Uterus (tissue), 4 donors: Measurements from ENCODE around the gene KRTAP10-2. TPM values are rescaled to one million over a fixed set of nuclear protein-coding genes. Genes with fewer than 3 reads are reported as not detected.

Experiments used
- DNase-seq, 2 donors: peaks; one replicate each; pipeline ENCODE4 v3.0.0-alpha.2; 2019 to 2020
- H3K27ac ChIP-seq, 2 donors: fragments of 200-600 bp; sonication (generic); 1 replicate in 1 of 2; 2 replicates in 1 of 2; pipeline ENCODE4 v1.5.1; 2016 to 2018
- H3K27me3 ChIP-seq, 2 donors: fragments of 200-600 bp; sonication (generic); one replicate each; pipeline ENCODE4 v1.5.1; 2018 to 2019; ENCODE audit warnings: control low read depth in 1 of 2
- H3K36me3 ChIP-seq, 2 donors: fragments of 200-600 bp; sonication (generic); one replicate each; pipeline ENCODE4 v1.5.1; 2019; ENCODE audit warnings: control low read depth in 1 of 2
- H3K4me1 ChIP-seq, 2 donors: fragments of 200-600 bp; sonication (generic); one replicate each; pipeline ENCODE4 v1.5.1; 2018 to 2019; ENCODE audit warnings: control low read depth in 1 of 2
- H3K4me3 ChIP-seq, 2 donors: fragments of 200-600 bp; sonication (generic); 1 replicate in 1 of 2; 2 replicates in 1 of 2; pipeline ENCODE4 v1.5.1; 2018 to 2019; ENCODE audit warnings: mild to moderate bottlenecking in 1 of 2
- H3K9me3 ChIP-seq, 2 donors: fragments of 200-600 bp; sonication (generic); one replicate each; pipeline ENCODE4 v1.5.1; 2019; ENCODE audit warnings: control low read depth in 1 of 2
- CTCF ChIP-seq, 4 experiments: fragments of 200-600 bp in 2 of 4; fragments of 450-650 bp in 2 of 4; sonication (generic) in 2 of 4; IDR thresholded peaks; one replicate each; pipeline ENCODE4 v1.5.1; 2016 to 2019; ENCODE audit warnings: antibody characterized with exemption in 4 of 4, mild to moderate bottlenecking in 2 of 4, moderate library complexity in 1 of 4
- POLR2A ChIP-seq, 2 donors: fragments of 450-650 bp; IDR thresholded peaks; one replicate each; pipeline ENCODE4 v1.6.1; 2016; ENCODE audit warnings: antibody characterized with exemption in 2 of 2, mild to moderate bottlenecking in 1 of 2, moderate library complexity in 1 of 2
- intact Hi-C: fragments of 100-400 bp; cut with DNase I; formaldehyde crosslinking; loops from one replicate; pipeline ENCODE4 v1.15.1; 2023; ENCODE audit warnings: low total_unique reads
- total RNA-seq, 4 donors: library from RNA; depleted of rRNA in 3 of 4; stranded (reverse); fragments of >200 nt in 3 of 4; gene quantifications; one replicate each; pipeline versions ENCODE4 v1.1.0 to v1.2.4, GENCODE V29; 2014 to 2023
- donor health status: DM: yes; HTN: yes; CAD: no.

Gene KRTAP10-2
- total RNA-seq, 4 donors from 2014 or later: not detected

DNA sequence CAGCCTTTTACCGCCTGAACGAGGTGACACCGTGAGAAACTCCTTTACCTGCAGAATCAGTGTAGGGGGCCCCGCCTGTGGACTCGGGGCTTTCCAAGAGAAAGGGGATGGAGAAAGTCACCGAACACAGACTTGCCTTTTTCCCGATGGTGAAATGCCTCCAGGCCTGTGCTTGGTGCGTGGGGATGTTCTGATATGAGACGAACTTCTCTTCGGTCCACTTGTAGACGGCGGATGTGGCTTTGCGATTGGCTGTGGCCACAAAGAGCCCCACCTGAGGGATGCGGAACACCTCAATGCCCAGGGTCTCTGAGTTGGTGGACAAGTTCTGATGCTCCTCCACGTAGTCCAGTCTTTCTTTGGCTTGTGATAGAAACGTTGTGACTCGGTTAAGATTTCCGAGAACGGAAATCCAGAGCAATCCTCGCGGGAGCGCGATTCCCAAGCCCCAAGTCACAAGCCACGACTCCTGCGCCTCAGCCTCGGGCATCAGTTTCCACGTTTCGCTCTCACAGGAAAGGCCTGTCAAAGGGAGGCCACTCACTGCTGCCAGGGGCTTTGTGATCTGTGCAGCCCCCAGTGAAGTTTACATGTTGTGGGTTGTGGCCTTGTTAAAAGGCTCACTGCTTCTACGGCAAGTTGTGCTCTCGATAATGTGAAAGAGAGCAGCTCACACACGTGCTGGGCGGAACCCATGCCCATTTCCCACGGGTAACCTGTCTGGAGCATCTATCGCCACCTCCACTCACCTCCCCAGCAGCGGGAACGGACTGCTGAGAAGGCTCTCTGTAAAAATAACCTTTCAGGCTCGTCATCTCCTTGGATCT, 23.9 kb downstream of the KRTAP10-2 start:
- Histone ChIP-seq H3K27ac (no peak overlapping the region), H3K4me3 (no peak overlapping the region), H3K4me1 (no peaks in the 10 kb centered on the region), H3K36me3 (no peaks in the 10 kb centered on the region), H3K9me3 (no peaks in the 10 kb centered on the region), H3K27me3 (no peaks in the 10 kb centered on the region)
- intact Hi-C loops: no loop called here
- peak; percentile 1 to 5 for DNase-seq
- TF ChIP-seq CTCF (IDR thresholded peaks at IDR 0.05): no peak
- no peak for TF ChIP-seq POLR2A (IDR thresholded peaks at IDR 0.05)

GRCh38 chr21:44526096-44526997, 25.0 kb downstream of the KRTAP10-2 start:
- intact Hi-C loops: no loop called here
- Histone ChIP-seq H3K4me3 (no peak overlapping the region), H3K9me3 (no peaks in the 10 kb centered on the region), H3K4me1 (no peaks in the 10 kb centered on the region), H3K27ac (no peak overlapping the region), H3K36me3 (no peaks in the 10 kb centered on the region), H3K27me3 (no peaks in the 10 kb centered on the region)
- TF ChIP-seq POLR2A (IDR thresholded peaks at IDR 0.05) (no peak), CTCF (IDR thresholded peaks at IDR 0.05) (no peak)
- no peak for DNase-seq

- TF ChIP-seq POLR2A (IDR thresholded peaks at IDR 0.05): no peak
- intact Hi-C loops: no loop called here
- Histone ChIP-seq H3K4me1 (no peaks in the 10 kb centered on the region), H3K36me3 (no peaks in the 10 kb centered on the region), H3K27me3 (no peaks in the 10 kb centered on the region), H3K4me3 (no peak overlapping the region), H3K27ac (no peak overlapping the region), H3K9me3 (no peaks in the 10 kb centered on the region)
- peak; percentile 3 to 12 for DNase-seq
Measured at GRCh38 chr21:44525391-44526095, 25.8 kb downstream of the KRTAP10-2 start.

DNA sequence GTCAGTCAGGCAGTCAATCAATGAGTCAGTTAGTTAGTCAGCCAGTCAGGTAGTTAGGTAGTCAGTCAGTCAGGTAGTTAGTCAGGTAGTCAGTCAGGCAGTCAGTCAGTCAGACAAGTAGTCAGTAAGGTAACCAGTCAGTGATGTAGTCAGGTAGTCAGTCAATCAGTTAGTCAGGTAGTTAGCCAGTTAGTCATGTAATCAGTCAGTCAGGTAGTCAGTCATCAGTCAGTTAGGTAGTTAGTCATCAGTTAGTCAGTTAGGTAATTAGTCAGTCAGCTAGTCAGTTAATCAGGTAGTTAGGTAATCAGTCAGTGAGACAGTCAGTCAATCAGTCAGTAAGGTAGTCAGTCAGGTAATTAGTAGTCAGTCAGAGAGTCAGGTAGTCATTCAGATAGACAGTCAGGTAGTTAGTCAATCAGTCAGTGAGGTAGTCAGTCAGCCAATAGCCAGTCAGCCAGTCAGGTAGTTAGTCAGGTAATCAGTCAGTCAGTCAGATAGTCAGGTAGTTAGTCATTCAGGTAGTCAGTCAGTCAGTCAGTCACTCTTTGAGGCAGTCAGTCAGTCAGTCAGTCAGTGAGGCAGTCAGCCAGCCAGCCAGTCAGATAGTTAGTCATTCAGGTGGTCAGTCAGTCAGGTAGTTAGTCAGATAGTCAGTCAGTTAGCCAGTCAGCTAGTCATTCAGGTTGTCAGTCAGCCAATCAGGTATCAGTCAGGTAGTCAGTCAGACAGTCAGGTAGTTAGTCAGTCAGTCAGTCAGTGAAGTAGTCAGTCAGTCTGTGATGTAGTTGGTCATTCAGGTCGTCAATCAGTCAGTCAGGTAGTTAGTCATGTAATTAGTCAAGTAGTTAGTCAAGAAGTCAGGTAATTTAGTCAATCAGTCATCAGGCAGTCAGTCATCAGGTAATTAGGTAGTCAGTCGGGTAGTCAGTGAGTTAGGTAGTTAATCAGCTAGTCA, 26.6 kb downstream of the KRTAP10-2 start:
- intact Hi-C loops: no loop called here
- H3K9me3 ChIP-seq: no peaks in the 10 kb centered on the region
- no peak overlapping the region for H3K4me3 ChIP-seq
- TF ChIP-seq POLR2A (IDR thresholded peaks at IDR 0.05) (no peak), CTCF (IDR thresholded peaks at IDR 0.05) (no peak)
- no peaks in the 10 kb centered on the region for H3K27me3 ChIP-seq
- H3K4me1 ChIP-seq: no peaks in the 10 kb centered on the region
- H3K36me3 ChIP-seq: no peaks in the 10 kb centered on the region
- DNase-seq: peak in 1 of 2 donors; percentile 1
- H3K27ac ChIP-seq: no peak overlapping the region
